Activated CD8-positive, alpha-beta memory T cell treated with anti-CD3 and anti-CD28 coated beads, Interleukin-2, amount 10 ng/mL, durations not matched to agents 7 days and 5 days (primary cell): ENCODE results near the gene CMBL. TPM values are rescaled to one million over a fixed set of nuclear protein-coding genes. Genes with fewer than 3 reads are reported as not detected.
A peak's percentile ranks its signal among the peaks of the same experiment; 100 is the strongest.

Experiments
- ATAC-seq: fragments of 150-1000 bp; cut with Tn5 transposase; one replicate; pipeline ENCODE4 v1.10.0; 2021; ENCODE audit warnings: moderate library complexity
- CTCF ChIA-PET: fragments of 350-600 bp; sonication (Branson Sonifier 250); formaldehyde crosslinking; loops from one replicate; lab custom pipeline; 2021; ENCODE audit warnings: antibody characterized with exemption; lab: Charles Lee
- DNase-seq: peaks from one replicate; pipeline ENCODE4 v3.0.0-alpha.2; 2020
- H3K27ac Mint-ChIP-seq: one replicate; pipeline ENCODE4 v1.8.0; 2021; ENCODE audit warnings: mild to moderate bottlenecking, mixed read lengths
- H3K27me3 Mint-ChIP-seq: one replicate; pipeline ENCODE4 v1.8.0; 2021; ENCODE audit warnings: mixed read lengths
- H3K36me3 Mint-ChIP-seq: one replicate; pipeline ENCODE4 v1.8.0; 2021; ENCODE audit warnings: mild to moderate bottlenecking, mixed read lengths
- H3K4me1 Mint-ChIP-seq: one replicate; pipeline ENCODE4 v1.8.0; 2021; ENCODE audit warnings: mixed read lengths
- H3K4me3 Mint-ChIP-seq: one replicate; pipeline ENCODE4 v1.8.0; 2021; ENCODE audit warnings: mild to moderate bottlenecking, moderate library complexity, mixed read lengths
- H3K9me3 Mint-ChIP-seq: one replicate; pipeline ENCODE4 v1.8.0; 2022; ENCODE audit warnings: low read depth, mixed read lengths
- total RNA-seq, 2 experiments: library from RNA; stranded (reverse); gene quantifications; one replicate each; pipeline ENCODE4 v1.2.3, GENCODE V29; 2021

Gene CMBL
- total RNA-seq, 2 experiments from 2014 or later: 2.7 to 3.2 TPM

DNA sequence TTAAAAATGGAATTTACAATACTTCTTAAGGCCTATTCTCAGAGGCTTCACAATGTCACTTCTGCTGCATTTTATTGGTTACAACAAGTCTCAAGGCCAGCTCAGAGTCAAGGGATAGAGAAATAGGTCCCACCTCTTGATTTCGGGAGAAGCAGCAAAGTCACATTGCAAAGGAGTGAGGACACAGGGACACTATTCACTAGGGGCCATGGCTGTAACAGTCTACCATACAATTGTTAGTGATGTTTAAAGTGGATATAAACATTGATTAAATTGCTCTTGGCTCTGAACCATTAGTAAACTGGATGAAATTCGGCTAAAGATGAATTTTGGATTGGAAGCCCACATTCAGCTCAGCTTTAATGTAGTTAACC lies 21.7 kb upstream of the CMBL start:
- no peak for DNase-seq
- Mint-ChIP-seq H3K27ac (no peak overlapping the region), H3K27me3 (peaks cover 49% of the 10 kb centered on the region), H3K4me1 (peaks cover 17% of the 10 kb centered on the region), H3K4me3 (no peak overlapping the region), H3K36me3 (no peaks in the 10 kb centered on the region), H3K9me3 (no peaks in the 10 kb centered on the region)
- no peak for ATAC-seq
- CTCF ChIA-PET: no interaction called here

DNA sequence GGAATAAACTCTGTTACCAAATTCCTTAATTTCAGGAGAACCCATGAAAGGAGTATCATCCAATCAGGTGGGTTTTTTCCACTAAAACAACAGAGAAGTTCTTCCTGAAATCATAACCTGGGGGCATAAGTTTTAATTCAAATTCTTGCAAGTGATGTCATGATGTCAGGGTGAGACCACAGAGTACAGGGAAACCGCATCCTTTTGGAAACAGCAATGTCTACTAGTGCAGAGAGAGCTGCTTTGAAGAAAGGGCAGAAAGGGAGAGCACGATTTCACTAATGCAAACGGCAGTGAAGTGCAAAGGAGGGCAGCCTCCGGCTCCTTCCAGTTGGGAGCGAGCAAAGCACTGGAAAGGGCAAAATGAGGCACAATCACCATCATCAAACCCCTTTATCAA lies 20.6 kb upstream of the CMBL start:
- CTCF ChIA-PET: interaction anchor here (1.3 kb wide), 1 partner anchor 29 kb away, joined by 3 read pairs; no protein-coding TSS in a partner anchor
- Mint-ChIP-seq H3K4me3 (no peak overlapping the region), H3K27ac (no peak overlapping the region), H3K36me3 (no peaks in the 10 kb centered on the region), H3K27me3 (peaks cover 46% of the 10 kb centered on the region), H3K9me3 (no peaks in the 10 kb centered on the region), H3K4me1 (peaks cover 15% of the 10 kb centered on the region)
- ATAC-seq: no peak
- no peak for DNase-seq

DNA sequence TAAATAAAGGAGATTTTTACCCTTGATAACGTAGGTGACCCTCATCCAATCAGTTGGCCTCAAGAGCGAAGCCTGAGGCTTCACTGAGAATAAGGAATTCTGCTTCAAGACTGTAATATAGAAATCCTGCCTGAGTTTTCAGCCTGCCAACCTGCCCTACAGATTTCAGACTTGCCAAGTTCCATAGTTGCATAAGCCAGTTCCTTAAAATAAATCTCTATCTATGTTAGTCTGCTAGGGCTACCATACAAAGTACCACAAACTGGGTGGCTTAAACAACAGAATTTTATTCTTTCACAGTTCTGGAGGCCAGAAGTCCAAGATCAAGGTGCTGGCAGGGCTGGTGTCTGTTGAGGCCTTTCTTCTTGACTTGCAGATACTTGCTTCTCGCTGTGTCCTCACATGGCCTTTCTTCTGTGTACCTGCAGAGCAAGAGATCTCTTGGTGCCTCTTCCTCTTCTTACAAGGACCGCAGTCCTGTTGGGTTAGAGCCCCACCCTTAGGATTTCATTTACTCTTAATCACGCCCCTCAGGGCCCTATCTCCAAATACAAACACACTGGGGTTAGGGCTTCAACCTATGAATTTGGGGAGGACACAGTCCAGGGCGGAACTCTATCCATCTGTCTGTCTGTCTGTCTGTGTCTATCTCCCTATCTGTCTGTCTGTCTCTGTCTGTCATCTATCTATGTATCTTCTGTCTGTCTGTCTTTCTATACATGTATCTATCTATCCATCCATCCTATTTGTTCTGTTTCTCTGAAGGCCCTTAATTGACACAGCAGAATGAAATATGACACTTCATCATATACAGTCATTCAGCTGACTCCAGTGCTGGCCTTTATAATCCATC lies 17.0 kb upstream of the CMBL start:
- Mint-ChIP-seq H3K4me1 (peaks cover 9% of the 10 kb centered on the region), H3K27ac (no peak overlapping the region), H3K4me3 (no peak overlapping the region), H3K27me3 (peaks cover 13% of the 10 kb centered on the region), H3K36me3 (no peaks in the 10 kb centered on the region), H3K9me3 (no peaks in the 10 kb centered on the region)
- ATAC-seq (no peak), DNase-seq (peak; percentile 16)
- CTCF ChIA-PET: interaction anchor here (1.4 kb wide), 1 partner anchor 14 kb away, joined by 3 read pairs; no protein-coding TSS in a partner anchor

- no peak overlapping the region for H3K4me3 Mint-ChIP-seq
Measured at GRCh38 chr5:10323588-10324488, 16.1 kb upstream of the CMBL start.

GRCh38 chr5:10321882-10322281 lies 14.2 kb upstream of the CMBL start:
- Mint-ChIP-seq H3K9me3 (no peaks in the 10 kb centered on the region), H3K4me1 (peaks cover 3% of the 10 kb centered on the region), H3K4me3 (no peak overlapping the region), H3K36me3 (no peaks in the 10 kb centered on the region), H3K27me3 (peaks cover 7% of the 10 kb centered on the region), H3K27ac (no peak overlapping the region)
- CTCF ChIA-PET: no interaction called here
- ATAC-seq (no peak), DNase-seq (no peak)

More at GRCh38 chr5:10323588-10324488, 16.1 kb upstream of the CMBL start:
- H3K36me3 Mint-ChIP-seq: no peaks in the 10 kb centered on the region
- H3K9me3 Mint-ChIP-seq: no peaks in the 10 kb centered on the region
- CTCF ChIA-PET: no interaction called here
- DNase-seq (no peak), ATAC-seq (no peak)
- no peak overlapping the region for H3K27ac Mint-ChIP-seq
- peaks cover 5% of the 10 kb centered on the region for H3K4me1 Mint-ChIP-seq
- H3K27me3 Mint-ChIP-seq: peaks cover 10% of the 10 kb centered on the region

- Mint-ChIP-seq H3K4me3 (no peak overlapping the region), H3K9me3 (no peaks in the 10 kb centered on the region), H3K4me1 (peaks cover 3% of the 10 kb centered on the region), H3K27me3 (peaks cover 7% of the 10 kb centered on the region), H3K36me3 (no peaks in the 10 kb centered on the region), H3K27ac (no peak overlapping the region)
- ATAC-seq (no peak), DNase-seq (no peak)
- CTCF ChIA-PET: no interaction called here
Measured at GRCh38 chr5:10320793-10321192, 13.1 kb upstream of the CMBL start.

GRCh38 chr5:10319202-10319851 lies 11.6 kb upstream of the CMBL start:
- no peaks in the 10 kb centered on the region for H3K36me3 Mint-ChIP-seq
- H3K4me3 Mint-ChIP-seq: no peak overlapping the region
- CTCF ChIA-PET: no interaction called here

GRCh38 chr5:10317825-10318682 lies 10.4 kb upstream of the CMBL start:
- Mint-ChIP-seq H3K9me3 (no peaks in the 10 kb centered on the region), H3K27ac (no peak overlapping the region), H3K4me1 (peaks cover 3% of the 10 kb centered on the region), H3K27me3 (peaks cover 5% of the 10 kb centered on the region), H3K36me3 (no peaks in the 10 kb centered on the region), H3K4me3 (no peak overlapping the region)
- DNase-seq (no peak), ATAC-seq (peak; percentile 20)
- CTCF ChIA-PET: no interaction called here

More at GRCh38 chr5:10319202-10319851, 11.6 kb upstream of the CMBL start:
- ATAC-seq (no peak), DNase-seq (no peak)
- Mint-ChIP-seq H3K9me3 (no peaks in the 10 kb centered on the region), H3K27ac (no peak overlapping the region), H3K4me1 (peaks cover 3% of the 10 kb centered on the region), H3K27me3 (peaks cover 6% of the 10 kb centered on the region)

DNA sequence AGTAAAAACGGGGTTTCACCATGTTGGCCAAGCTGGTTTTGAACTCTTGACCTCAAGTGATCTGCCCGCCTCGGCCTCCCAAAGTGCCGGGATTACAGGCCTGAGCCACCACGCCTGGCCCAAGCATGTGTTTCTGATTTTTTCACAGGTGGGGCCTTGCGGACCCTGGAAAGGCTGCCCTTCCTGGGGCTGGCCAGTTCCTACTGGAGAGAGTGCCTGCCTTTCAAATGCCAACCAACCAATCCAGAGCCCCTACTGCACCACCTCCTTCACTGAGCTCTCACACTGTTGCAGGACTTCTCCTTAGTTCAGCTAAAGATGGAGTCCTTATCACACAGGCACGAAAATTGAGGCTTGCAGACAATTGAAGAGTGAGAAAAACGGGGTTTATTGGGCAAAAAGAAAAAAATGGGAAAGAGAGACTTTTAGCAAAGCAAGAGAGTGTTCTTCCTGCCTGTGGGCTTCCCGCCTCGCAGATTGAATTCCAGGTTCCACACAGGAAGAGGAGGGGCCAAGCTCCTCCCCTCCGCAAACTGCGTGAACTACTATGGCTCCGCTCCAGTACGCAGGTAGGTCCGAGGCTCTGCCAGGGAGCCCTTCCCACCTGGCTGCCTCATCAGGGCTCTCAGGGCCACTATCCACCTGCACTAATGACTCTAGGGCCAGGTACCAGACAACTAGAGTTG lies 8.3 kb upstream of the CMBL start:
- CTCF ChIA-PET: interaction anchor here (0.7 kb wide), 1 partner anchor 61 kb away, joined by 4 read pairs; no protein-coding TSS in a partner anchor
- peaks cover under 1% of the 10 kb centered on the region for H3K36me3 Mint-ChIP-seq
- no peaks in the 10 kb centered on the region for H3K9me3 Mint-ChIP-seq
- H3K4me3 Mint-ChIP-seq: no peak overlapping the region
- no peak overlapping the region for H3K27ac Mint-ChIP-seq
- H3K27me3 Mint-ChIP-seq: peaks cover 5% of the 10 kb centered on the region
- H3K4me1 Mint-ChIP-seq: peaks cover 9% of the 10 kb centered on the region
- no peak for ATAC-seq
- no peak for DNase-seq

DNA sequence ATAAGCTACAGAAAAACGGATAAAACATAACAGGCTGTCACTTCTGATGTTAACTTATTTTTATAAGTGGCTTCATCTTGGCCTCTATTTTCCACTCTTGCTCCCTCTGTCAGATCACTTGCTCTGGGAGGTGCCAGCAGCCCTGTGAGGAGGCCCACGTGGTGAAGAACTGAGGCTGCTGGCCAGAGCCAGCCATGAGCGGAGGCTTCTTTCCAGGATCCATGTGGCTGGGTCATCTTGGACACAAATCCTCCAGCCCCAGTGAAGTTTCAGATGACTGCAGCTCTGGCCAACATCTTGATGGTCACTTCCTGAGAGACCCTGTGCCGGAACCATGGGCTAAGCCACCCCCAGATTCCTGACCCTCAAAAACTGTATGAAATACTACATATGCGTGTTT lies 7.5 kb upstream of the CMBL start:
- peaks cover 17% of the 10 kb centered on the region for H3K4me1 Mint-ChIP-seq
- peaks cover 2% of the 10 kb centered on the region for H3K27me3 Mint-ChIP-seq
- H3K36me3 Mint-ChIP-seq: peaks cover 2% of the 10 kb centered on the region
- H3K27ac Mint-ChIP-seq: no peak overlapping the region
- DNase-seq (no peak), ATAC-seq (no peak)
- no peaks in the 10 kb centered on the region for H3K9me3 Mint-ChIP-seq
- no peak overlapping the region for H3K4me3 Mint-ChIP-seq
- CTCF ChIA-PET: interaction anchor here (0.7 kb wide), 1 partner anchor 62 kb away, joined by 4 read pairs; no protein-coding TSS in a partner anchor

DNA sequence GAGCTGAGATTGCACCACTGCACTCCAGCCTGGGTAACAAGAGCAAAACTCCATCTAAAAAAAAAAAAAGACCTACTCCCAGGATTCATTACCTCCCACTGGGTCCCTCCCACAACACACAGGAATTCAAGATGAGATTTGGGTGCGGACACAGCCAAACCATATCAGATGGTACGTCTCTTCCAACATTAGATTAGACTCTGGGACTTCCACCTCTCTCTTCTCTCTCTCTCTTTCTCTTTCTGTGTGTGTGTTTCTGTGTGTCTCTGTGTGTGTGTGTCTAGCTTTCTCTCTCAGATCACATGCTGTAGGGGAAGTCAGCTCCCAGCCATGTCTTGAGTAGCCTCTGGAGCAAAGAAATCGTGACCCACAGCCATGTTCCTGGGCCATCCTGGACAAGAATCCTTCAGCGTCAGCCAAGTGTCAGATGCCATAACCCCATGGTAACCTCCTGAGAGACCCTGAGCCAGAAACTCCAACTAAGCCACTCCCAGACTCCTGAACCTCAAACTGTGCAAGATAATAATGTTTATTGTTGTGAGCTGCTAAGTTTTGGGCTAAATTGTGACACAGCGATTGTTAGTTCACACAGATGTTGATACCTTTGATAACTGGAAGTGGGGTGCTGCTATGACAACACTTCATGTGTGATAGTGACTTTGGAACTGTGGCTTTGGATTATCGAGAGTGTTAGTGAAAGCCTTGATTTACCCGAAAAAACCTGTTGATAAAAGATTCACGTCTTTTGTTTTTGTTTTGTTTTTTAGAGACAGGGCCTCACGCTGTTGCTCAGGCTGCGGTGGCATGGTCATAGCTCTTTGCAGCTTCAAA lies 4.1 kb upstream of the CMBL start:
- peaks cover 23% of the 10 kb centered on the region for H3K4me1 Mint-ChIP-seq
- no peak overlapping the region for H3K4me3 Mint-ChIP-seq
- CTCF ChIA-PET: no interaction called here
- no peak overlapping the region for H3K27ac Mint-ChIP-seq
- peaks cover 2% of the 10 kb centered on the region for H3K36me3 Mint-ChIP-seq
- no peak for ATAC-seq
- H3K9me3 Mint-ChIP-seq: no peaks in the 10 kb centered on the region
- no peak for DNase-seq
- H3K27me3 Mint-ChIP-seq: peaks cover 20% of the 10 kb centered on the region
